BE2C (cell line): ENCODE results near the gene ATG5.

Experiments
- DNase-seq: peaks from one replicate; pipeline ENCODE4 v3.0.0-alpha.2; 2020
- H3K27me3 ChIP-seq: fragments of 250-450 bp; sonication (Bioruptor Pico); 2 replicates; pipeline ENCODE4 v1.5.1; 2020; ENCODE audit warnings: mild to moderate bottlenecking
- H3K36me3 ChIP-seq: fragments of 250-450 bp; sonication (Bioruptor Pico); 2 replicates; pipeline ENCODE4 v1.5.1; 2020; ENCODE audit warnings: mild to moderate bottlenecking
- H3K4me1 ChIP-seq: fragments of 250-450 bp; sonication (Bioruptor Pico); 2 replicates; pipeline ENCODE4 v1.5.1; 2020
- H3K4me3 ChIP-seq: 2 replicates; pipeline ENCODE4 v1.5.1; 2011; ENCODE audit warnings: low read depth, low read length
- H3K9me3 ChIP-seq: fragments of 250-450 bp; sonication (Bioruptor Pico); 2 replicates; pipeline ENCODE4 v1.5.1; 2020
- TF ChIP-seq, protein P1 (sequence below): IDR thresholded peaks from 2 replicates; pipeline ENCODE4 v1.5.1; 2012; ENCODE audit warnings: mild to moderate bottlenecking, low read depth, low read length

ATG5 gene

DNA sequence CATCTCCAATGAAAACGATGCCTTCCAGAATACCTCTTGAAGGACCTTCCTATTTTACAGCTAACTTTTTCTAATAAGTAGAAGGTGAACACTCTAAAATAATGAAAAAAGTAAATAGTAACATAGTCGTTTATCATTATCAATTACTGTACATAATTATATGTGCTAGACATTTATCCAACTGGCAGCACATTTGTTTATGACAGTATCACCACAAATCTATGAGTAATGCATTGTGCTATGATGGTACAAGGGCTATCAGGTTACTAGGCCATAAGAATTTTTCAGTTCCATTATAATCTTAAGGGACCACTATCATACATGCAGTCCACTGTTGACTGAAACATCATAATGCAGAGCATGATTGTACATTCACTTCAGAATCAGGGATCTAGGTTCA is 68.4 kb downstream of the ATG5 start:
- Histone ChIP-seq H3K4me3 (no peak overlapping the region), H3K27me3 (no peaks in the 10 kb centered on the region), H3K9me3 (no peaks in the 10 kb centered on the region), H3K4me1 (peaks cover 41% of the 10 kb centered on the region), H3K36me3 (no peaks in the 10 kb centered on the region)
- TF ChIP-seq, protein P1, sequence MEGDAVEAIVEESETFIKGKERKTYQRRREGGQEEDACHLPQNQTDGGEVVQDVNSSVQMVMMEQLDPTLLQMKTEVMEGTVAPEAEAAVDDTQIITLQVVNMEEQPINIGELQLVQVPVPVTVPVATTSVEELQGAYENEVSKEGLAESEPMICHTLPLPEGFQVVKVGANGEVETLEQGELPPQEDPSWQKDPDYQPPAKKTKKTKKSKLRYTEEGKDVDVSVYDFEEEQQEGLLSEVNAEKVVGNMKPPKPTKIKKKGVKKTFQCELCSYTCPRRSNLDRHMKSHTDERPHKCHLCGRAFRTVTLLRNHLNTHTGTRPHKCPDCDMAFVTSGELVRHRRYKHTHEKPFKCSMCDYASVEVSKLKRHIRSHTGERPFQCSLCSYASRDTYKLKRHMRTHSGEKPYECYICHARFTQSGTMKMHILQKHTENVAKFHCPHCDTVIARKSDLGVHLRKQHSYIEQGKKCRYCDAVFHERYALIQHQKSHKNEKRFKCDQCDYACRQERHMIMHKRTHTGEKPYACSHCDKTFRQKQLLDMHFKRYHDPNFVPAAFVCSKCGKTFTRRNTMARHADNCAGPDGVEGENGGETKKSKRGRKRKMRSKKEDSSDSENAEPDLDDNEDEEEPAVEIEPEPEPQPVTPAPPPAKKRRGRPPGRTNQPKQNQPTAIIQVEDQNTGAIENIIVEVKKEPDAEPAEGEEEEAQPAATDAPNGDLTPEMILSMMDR, result no peak
- DNase-seq, result no peak

DNA sequence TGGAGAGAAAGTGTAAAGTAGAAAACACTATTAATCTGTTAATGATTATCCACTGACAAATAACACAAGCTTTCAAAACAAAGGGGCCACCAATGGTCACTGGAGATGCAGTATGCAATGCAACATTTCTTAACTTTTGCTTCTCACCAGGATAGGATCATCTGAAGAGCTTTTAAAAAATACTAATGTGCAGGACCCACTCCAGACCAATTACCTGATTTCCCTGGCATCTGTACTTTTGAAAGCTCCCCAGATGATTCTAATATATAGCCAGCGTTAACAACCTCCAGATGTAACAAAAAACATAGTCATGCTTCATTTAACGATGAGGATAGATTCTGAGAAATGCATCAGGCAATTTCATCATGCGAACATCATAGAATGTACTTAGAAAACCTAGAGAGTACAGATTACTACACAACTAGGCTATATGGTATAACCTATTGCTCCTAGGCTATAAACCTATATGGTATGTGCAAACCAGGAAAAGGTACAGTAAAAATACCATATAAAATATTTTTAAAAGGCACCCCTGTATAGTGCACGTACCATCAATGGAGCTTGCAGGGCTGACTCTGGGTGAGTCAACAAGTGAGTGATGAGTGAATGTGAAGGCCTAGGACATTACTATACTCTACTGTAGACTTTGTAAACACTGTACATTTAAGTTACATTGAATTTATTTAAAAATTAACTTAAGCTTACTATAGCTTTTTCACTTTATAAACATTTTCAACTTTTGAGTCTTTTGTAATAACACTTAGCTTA is 69.2 kb downstream of the ATG5 start:
- no peaks in the 10 kb centered on the region for H3K36me3 ChIP-seq
- TF ChIP-seq, protein P1, result no peak
- DNase-seq, result no peak
- H3K27me3 ChIP-seq, result no peaks in the 10 kb centered on the region
- H3K4me3 ChIP-seq, result no peak overlapping the region
- H3K4me1 ChIP-seq, result peaks cover 41% of the 10 kb centered on the region
- H3K9me3 ChIP-seq, result no peaks in the 10 kb centered on the region

DNA sequence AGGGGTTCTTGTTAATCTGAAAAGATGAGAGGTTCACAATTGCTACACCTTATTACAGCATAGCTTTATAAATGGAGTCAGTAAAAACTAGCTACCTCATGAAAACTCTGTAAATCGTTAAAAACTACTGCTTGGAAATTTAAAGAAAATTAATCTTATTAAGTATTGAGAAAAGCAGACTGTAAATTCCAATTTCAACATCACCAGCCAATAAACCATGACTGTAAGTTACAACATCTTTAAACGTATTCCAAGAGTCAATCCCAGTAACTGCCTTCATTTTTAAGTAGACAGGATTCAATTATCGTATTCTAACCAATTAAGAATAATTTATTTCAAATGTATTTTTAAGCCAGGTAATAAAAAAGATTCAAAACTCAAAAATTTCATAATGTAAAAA is 70.3 kb downstream of the ATG5 start:
- H3K36me3 ChIP-seq, result no peaks in the 10 kb centered on the region
- H3K27me3 ChIP-seq, result no peaks in the 10 kb centered on the region
- no peak overlapping the region for H3K4me3 ChIP-seq
- TF ChIP-seq, protein P1, result no peak
- H3K9me3 ChIP-seq, result no peaks in the 10 kb centered on the region
- no peak for DNase-seq
- H3K4me1 ChIP-seq, result peaks cover 41% of the 10 kb centered on the region

DNA sequence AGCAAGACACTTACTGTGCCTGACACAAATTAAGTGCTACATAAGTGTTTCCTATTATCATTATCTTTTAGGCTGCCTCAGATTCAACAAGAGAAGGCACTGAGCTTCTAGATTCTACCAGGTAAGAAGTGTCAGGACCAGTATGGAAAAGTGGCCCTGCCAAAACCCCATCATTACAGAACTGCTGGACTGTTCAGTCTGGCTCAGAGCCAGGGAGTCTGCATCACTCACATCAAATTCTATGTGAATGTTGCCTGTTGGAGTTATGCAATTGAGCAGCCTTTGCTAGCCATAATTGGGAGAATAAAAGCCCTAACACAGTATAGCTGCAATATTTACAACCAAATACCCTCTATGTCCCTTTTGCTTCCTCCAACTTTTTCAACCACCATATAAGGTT is 70.9 kb downstream of the ATG5 start:
- TF ChIP-seq, protein P1, result no peak
- no peaks in the 10 kb centered on the region for H3K9me3 ChIP-seq
- H3K27me3 ChIP-seq, result no peaks in the 10 kb centered on the region

DNA sequence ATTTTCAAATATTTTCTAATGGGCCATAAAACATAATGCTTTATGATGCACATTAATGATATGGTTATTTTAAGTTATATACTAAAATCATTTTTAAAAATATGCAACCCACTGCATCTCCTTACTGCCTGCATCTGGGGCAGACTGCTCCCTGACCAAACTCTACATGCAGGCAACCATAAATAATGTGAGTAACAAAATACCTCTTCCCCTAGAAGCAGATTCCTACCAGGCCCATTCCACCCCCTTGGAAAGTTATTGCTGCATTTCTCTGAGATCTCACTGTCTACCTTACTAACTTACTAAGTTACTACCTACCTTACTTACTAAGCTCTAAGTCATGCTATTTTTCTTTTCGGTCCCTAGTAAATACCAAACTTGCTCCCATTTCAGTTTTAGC is 71.8 kb downstream of the ATG5 start:
- no peaks in the 10 kb centered on the region for H3K27me3 ChIP-seq
- no peaks in the 10 kb centered on the region for H3K9me3 ChIP-seq
- peaks cover 41% of the 10 kb centered on the region for H3K4me1 ChIP-seq
- no peaks in the 10 kb centered on the region for H3K36me3 ChIP-seq
- TF ChIP-seq, protein P1, result no peak
- DNase-seq, result no peak
- H3K4me3 ChIP-seq, result no peak overlapping the region

More for the DNA sequence above, 70.9 kb downstream of the ATG5 start:
- Histone ChIP-seq H3K36me3 (no peaks in the 10 kb centered on the region), H3K4me1 (peaks cover 41% of the 10 kb centered on the region), H3K4me3 (no peak overlapping the region)
- DNase-seq, result peak; percentile 87

DNA sequence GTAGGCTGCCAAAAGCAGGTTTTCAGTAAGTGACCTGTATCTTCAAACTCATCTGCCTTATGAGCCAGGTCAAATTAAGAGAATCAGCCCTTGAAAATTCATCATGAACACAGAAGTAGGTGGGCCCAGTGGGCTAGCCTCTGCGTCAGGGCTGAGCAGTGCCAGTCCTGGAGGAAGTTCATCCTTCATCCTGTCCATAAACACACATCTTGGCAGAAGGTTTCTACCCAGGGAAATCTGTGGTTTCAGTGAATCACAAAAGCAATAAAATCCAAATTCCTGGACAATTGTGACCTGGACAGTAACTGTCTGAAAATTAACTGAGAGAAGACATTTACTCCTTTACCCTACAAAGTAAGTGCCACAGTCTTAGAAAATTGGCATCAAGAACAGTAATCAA is 72.4 kb downstream of the ATG5 start:
- Histone ChIP-seq H3K4me1 (peaks cover 41% of the 10 kb centered on the region), H3K9me3 (no peaks in the 10 kb centered on the region), H3K36me3 (no peaks in the 10 kb centered on the region), H3K27me3 (no peaks in the 10 kb centered on the region), H3K4me3 (no peak overlapping the region)
- DNase-seq, result no peak
- TF ChIP-seq, protein P1, result no peak
